HepG2 (cell line): ENCODE results near the gene GRAP. TPM values are rescaled to one million over a fixed set of nuclear protein-coding genes. Genes with fewer than 3 reads are reported as not detected.
A peak's percentile ranks its signal among the peaks of the same experiment; 100 is the strongest.

Source experiments
- BORCS8-MEF2B ChIP-seq: sonication (generic); formaldehyde crosslinking; IDR thresholded peaks from 2 replicates; pipeline ENCODE4 v1.8.0; 2022; ENCODE audit warnings: mild to moderate bottlenecking, missing genetic modification reagents
- DR1 ChIP-seq: sonication (generic); formaldehyde crosslinking; IDR thresholded peaks from 2 replicates; pipeline ENCODE4 v1.8.0; 2021; ENCODE audit warnings: mild to moderate bottlenecking, missing genetic modification reagents, inconsistent platforms
- ELF3 ChIP-seq: IDR thresholded peaks from 2 replicates; pipeline ENCODE4 v1.6.1; 2016; ENCODE audit warnings: missing genetic modification reagents, missing compliant biosample characterization
- FOXP4 ChIP-seq: sonication (generic); formaldehyde crosslinking; IDR thresholded peaks from 2 replicates; pipeline ENCODE4 v1.4.0; 2020; ENCODE audit warnings: missing genetic modification reagents
- SP5 ChIP-seq: IDR thresholded peaks from 2 replicates; pipeline ENCODE4 v1.6.1; 2016; ENCODE audit warnings: low read depth, borderline replicate concordance
- TBP ChIP-seq: sonication (generic); formaldehyde crosslinking; IDR thresholded peaks from 2 replicates; pipeline ENCODE4 v1.5.0; 2020; ENCODE audit warnings: missing genetic modification reagents
- ZBTB34 ChIP-seq: sonication (generic); formaldehyde crosslinking; IDR thresholded peaks from 2 replicates; pipeline ENCODE4 v1.8.0; 2022; ENCODE audit warnings: mild to moderate bottlenecking, missing genetic modification reagents
- ZNF282 ChIP-seq: fragments of 450-650 bp; IDR thresholded peaks from 2 replicates; pipeline ENCODE4 v1.6.1; 2018; ENCODE audit not compliant: partially characterized antibody
- ZNF563 ChIP-seq: sonication (generic); formaldehyde crosslinking; IDR thresholded peaks from 2 replicates; pipeline ENCODE4 v1.8.0; 2022; ENCODE audit warnings: mild to moderate bottlenecking, moderate library complexity, missing genetic modification reagents
- ZNF614 ChIP-seq: IDR thresholded peaks from 2 replicates; pipeline ENCODE4 v1.6.1; 2018; ENCODE audit warnings: missing biosample characterization, missing genetic modification reagents, inconsistent platforms, borderline replicate concordance
- polyA plus RNA-seq, 8 experiments: library from polyadenylated mRNA; depleted of rRNA in 3 of 8; stranded (reverse) in 7 of 8; unstranded in 1 of 8; fragments of >200 nt; fragmentation: Illumina TruSeq in 4 of 8; extraction: Trizol in 4 of 8; gene quantifications; 2 replicates each; pipeline versions ENCODE4 v1.2.1 to v1.2.3, GENCODE V29; 2011 to 2016; ENCODE audit warnings: low read depth in 4 of 8, missing spikeins in 1 of 8, mixed read lengths in 1 of 8; ENCODE audit not compliant: insufficient read depth in 1 of 8
- total RNA-seq, 5 experiments: library from RNA; depleted of rRNA; stranded (reverse); fragments of >200 nt; fragmentation: Illumina TruSeq; extraction: Trizol; gene quantifications; 2 replicates each; pipeline ENCODE4 v1.2.3, GENCODE V29; 2016; ENCODE audit warnings: low read depth in 1 of 5
- TF ChIP-seq, protein P1 (sequence below), 2 experiments: sonication (generic) in 1 of 2; formaldehyde crosslinking in 1 of 2; IDR thresholded peaks; 2 replicates each; pipeline versions ENCODE4 v1.5.1 to v1.6.1; 2011 to 2020; ENCODE audit warnings: borderline replicate concordance in 1 of 2, low read depth in 1 of 2, low read length in 1 of 2, mild to moderate bottlenecking in 1 of 2, missing genetic modification reagents in 1 of 2, moderate library complexity in 1 of 2
- TF ChIP-seq, protein P2 (sequence below), 2 experiments: sonication (generic) in 1 of 2; formaldehyde crosslinking in 1 of 2; IDR thresholded peaks; 2 replicates each; pipeline versions ENCODE4 v1.6.1 to v1.9.0; 2014 to 2022; ENCODE audit warnings: antibody characterized with exemption in 1 of 2, borderline replicate concordance in 1 of 2, inconsistent platforms in 1 of 2, low read depth in 1 of 2, missing genetic modification reagents in 1 of 2

Gene GRAP
- total and polyA plus RNA-seq, 2 of the 13 experiments (the other 11 are each of a cell fraction or from before 2014, with no cell fraction given), result 0.77 to 1.7 TPM

DNA sequence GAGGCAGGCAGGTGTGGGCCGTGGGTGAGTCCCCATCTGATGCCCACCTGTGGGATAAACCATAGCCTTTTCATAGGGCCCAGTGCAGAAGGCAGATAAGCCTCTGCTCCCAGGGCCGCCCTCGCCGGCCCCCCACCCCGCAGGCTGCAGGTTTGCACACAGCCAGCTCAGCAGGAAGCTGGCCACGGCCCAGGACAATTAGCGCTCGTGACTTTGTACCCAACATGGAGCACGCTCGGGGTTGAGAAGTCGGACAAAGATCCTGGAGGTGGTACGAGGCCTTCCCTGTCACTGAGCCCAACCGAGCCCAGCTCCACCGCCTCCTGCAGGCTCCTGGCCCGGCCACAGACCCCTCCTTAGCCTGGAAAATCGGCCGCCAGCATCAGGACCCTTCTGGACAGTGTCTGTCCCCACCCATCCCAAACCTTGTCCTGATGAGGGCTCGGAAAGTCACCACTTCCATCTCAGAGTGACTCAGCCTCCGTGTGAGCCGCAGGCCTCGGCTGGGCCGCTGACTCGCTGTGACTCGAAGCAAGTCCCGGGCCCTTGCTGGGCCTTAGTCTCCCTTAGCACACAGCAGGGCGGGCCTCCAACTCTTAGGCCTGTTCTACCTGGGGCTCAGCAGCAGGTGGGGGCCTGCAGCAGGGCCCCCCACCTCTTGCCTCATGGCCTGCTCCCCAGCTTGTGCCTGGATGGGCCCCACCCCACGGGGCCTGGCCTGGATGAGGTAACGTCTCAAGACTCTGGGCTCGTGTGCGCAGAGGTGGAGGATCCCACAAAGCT is 64.9 kb downstream of the GRAP start (continued):
- TF ChIP-seq, protein P1, sequence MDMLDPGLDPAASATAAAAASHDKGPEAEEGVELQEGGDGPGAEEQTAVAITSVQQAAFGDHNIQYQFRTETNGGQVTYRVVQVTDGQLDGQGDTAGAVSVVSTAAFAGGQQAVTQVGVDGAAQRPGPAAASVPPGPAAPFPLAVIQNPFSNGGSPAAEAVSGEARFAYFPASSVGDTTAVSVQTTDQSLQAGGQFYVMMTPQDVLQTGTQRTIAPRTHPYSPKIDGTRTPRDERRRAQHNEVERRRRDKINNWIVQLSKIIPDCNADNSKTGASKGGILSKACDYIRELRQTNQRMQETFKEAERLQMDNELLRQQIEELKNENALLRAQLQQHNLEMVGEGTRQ (IDR thresholded peaks at IDR 0.05; ENCODE audit: low read depth, low read length), result 0 out of 2 replicates have a peak, but pooled peaks have one; percentile 23
- TF ChIP-seq, protein P1 (CRISPR knock-in tag; IDR thresholded peaks at IDR 0.05; ENCODE audit: borderline replicate concordance), result no peak; the same call in 1 of the 2 replicates
- TF ChIP-seq BORCS8-MEF2B (CRISPR knock-in tag) (no peak), ZNF563 (CRISPR knock-in tag) (peak; percentile 65; the same call in 1 of the 2 replicates), SP5 (CRISPR knock-in tag) (peak; percentile 44; the same call in 1 of the 2 replicates), ZBTB34 (CRISPR knock-in tag) (no peak; the same call in 1 of the 2 replicates), ZNF614 (CRISPR knock-in tag) (peak; percentile 75; the same call in 1 of the 2 replicates), TBP (CRISPR knock-in tag) (no peak), ELF3 (CRISPR knock-in tag) (peak; percentile 91), FOXP4 (CRISPR knock-in tag) (peak; percentile 66; the same call in 1 of the 2 replicates), ZNF282 (no peak), DR1 (CRISPR knock-in tag) (no peak)
- TF ChIP-seq, protein P2, sequence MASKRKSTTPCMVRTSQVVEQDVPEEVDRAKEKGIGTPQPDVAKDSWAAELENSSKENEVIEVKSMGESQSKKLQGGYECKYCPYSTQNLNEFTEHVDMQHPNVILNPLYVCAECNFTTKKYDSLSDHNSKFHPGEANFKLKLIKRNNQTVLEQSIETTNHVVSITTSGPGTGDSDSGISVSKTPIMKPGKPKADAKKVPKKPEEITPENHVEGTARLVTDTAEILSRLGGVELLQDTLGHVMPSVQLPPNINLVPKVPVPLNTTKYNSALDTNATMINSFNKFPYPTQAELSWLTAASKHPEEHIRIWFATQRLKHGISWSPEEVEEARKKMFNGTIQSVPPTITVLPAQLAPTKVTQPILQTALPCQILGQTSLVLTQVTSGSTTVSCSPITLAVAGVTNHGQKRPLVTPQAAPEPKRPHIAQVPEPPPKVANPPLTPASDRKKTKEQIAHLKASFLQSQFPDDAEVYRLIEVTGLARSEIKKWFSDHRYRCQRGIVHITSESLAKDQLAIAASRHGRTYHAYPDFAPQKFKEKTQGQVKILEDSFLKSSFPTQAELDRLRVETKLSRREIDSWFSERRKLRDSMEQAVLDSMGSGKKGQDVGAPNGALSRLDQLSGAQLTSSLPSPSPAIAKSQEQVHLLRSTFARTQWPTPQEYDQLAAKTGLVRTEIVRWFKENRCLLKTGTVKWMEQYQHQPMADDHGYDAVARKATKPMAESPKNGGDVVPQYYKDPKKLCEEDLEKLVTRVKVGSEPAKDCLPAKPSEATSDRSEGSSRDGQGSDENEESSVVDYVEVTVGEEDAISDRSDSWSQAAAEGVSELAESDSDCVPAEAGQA (IDR thresholded peaks at IDR 0.05; ENCODE audit: low read depth), result 0 out of 2 replicates have a peak, but pooled peaks have one; percentile 6
- TF ChIP-seq, protein P2 (CRISPR knock-in tag; IDR thresholded peaks at IDR 0.05; ENCODE audit: borderline replicate concordance), result no peak
